ENCODE measurements around the gene MYRF. TPM values are rescaled to one million over a fixed set of nuclear protein-coding genes. Genes with fewer than 3 reads are reported as not detected.

Gene MYRF
- total and polyA plus RNA-seq, 2 of the 13 experiments (the other 11 are each of a cell fraction or from before 2014, with no cell fraction given): 10.2 to 25.9 TPM

DNA sequence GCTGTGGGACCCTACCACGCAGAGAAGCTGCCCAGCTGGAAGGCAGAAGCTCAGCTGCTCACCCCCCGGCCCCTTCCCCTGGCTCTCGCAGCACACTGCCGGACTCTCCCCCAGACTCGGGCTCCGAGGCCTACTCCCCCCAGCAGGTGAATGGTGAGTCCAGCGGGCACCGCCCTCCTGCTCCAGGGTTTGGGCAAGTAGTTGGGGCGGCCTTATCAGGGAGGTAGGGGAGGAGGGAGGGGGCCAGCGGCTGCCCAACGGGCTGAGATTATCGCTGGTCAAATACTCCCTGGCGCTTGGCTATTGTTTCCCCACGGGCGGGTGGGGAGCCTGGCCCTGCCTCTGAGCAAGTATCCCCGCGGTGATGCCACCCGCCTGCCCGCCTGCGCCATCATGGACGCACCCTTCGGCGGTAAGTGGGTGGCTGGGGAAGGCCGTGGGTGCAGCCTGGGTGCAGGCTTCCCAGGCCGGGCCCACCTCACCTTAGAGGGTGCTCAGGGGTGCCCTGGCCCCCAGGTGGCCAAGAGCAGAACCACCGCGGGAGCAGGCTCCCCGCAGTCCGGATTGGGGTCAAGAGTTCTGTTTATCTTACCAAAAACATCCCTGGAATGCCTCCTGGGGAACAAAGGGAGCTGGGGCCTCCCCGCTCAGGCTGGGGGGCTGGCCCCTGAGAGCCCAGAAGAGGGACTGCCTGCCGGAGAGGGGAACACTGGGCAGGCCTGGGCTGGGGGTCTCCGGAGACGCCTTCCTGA lies 16.9 kb downstream of the MYRF start (continued):
- TF ChIP-seq MTF1 (CRISPR knock-in tag; IDR thresholded peaks at IDR 0.05): no peak
- TF ChIP-seq ZNF530 (CRISPR knock-in tag; IDR thresholded peaks at IDR 0.05; ENCODE audit: low read depth): no peak
- peak; percentile 76 for TF ChIP-seq HDAC2 (CRISPR knock-in tag; IDR thresholded peaks at IDR 0.05)
- TF ChIP-seq BRCA1 (CRISPR knock-in tag; IDR thresholded peaks at IDR 0.05): no peak
- TF ChIP-seq NFKBIZ (CRISPR knock-in tag; IDR thresholded peaks at IDR 0.05): no peak
- no peak for TF ChIP-seq ZNF564 (CRISPR knock-in tag; IDR thresholded peaks at IDR 0.05)
- 0 out of 2 replicates have a peak, but pooled peaks have one; percentile 57 for TF ChIP-seq ZNF614 (CRISPR knock-in tag; IDR thresholded peaks at IDR 0.05; ENCODE audit: borderline replicate concordance)
- TF ChIP-seq, protein P1, sequence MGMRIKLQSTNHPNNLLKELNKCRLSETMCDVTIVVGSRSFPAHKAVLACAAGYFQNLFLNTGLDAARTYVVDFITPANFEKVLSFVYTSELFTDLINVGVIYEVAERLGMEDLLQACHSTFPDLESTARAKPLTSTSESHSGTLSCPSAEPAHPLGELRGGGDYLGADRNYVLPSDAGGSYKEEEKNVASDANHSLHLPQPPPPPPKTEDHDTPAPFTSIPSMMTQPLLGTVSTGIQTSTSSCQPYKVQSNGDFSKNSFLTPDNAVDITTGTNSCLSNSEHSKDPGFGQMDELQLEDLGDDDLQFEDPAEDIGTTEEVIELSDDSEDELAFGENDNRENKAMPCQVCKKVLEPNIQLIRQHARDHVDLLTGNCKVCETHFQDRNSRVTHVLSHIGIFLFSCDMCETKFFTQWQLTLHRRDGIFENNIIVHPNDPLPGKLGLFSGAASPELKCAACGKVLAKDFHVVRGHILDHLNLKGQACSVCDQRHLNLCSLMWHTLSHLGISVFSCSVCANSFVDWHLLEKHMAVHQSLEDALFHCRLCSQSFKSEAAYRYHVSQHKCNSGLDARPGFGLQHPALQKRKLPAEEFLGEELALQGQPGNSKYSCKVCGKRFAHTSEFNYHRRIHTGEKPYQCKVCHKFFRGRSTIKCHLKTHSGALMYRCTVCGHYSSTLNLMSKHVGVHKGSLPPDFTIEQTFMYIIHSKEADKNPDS (CRISPR knock-in tag; IDR thresholded peaks at IDR 0.05): 0 out of 2 replicates have a peak, but pooled peaks have one; percentile 56
- TF ChIP-seq, protein P2, sequence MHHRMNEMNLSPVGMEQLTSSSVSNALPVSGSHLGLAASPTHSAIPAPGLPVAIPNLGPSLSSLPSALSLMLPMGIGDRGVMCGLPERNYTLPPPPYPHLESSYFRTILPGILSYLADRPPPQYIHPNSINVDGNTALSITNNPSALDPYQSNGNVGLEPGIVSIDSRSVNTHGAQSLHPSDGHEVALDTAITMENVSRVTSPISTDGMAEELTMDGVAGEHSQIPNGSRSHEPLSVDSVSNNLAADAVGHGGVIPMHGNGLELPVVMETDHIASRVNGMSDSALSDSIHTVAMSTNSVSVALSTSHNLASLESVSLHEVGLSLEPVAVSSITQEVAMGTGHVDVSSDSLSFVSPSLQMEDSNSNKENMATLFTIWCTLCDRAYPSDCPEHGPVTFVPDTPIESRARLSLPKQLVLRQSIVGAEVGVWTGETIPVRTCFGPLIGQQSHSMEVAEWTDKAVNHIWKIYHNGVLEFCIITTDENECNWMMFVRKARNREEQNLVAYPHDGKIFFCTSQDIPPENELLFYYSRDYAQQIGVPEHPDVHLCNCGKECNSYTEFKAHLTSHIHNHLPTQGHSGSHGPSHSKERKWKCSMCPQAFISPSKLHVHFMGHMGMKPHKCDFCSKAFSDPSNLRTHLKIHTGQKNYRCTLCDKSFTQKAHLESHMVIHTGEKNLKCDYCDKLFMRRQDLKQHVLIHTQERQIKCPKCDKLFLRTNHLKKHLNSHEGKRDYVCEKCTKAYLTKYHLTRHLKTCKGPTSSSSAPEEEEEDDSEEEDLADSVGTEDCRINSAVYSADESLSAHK (CRISPR knock-in tag; IDR thresholded peaks at IDR 0.05; ENCODE audit: borderline replicate concordance): no peak
- TF ChIP-seq, protein P3, sequence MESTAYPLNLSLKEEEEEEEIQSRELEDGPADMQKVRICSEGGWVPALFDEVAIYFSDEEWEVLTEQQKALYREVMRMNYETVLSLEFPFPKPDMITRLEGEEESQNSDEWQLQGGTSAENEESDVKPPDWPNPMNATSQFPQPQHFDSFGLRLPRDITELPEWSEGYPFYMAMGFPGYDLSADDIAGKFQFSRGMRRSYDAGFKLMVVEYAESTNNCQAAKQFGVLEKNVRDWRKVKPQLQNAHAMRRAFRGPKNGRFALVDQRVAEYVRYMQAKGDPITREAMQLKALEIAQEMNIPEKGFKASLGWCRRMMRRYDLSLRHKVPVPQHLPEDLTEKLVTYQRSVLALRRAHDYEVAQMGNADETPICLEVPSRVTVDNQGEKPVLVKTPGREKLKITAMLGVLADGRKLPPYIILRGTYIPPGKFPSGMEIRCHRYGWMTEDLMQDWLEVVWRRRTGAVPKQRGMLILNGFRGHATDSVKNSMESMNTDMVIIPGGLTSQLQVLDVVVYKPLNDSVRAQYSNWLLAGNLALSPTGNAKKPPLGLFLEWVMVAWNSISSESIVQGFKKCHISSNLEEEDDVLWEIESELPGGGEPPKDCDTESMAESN (CRISPR knock-in tag; conservative IDR thresholded peaks at IDR 0.05): peak; percentile 59; the same call in 1 of the 2 replicates
- TF ChIP-seq ZSCAN21 (CRISPR knock-in tag; IDR thresholded peaks at IDR 0.05; ENCODE audit: borderline replicate concordance): no peak
- TF ChIP-seq FOXC1 (CRISPR knock-in tag; IDR thresholded peaks at IDR 0.05; ENCODE audit: borderline replicate concordance): 0 out of 2 replicates have a peak, but pooled peaks have one; percentile 41
- TF ChIP-seq, protein P4, sequence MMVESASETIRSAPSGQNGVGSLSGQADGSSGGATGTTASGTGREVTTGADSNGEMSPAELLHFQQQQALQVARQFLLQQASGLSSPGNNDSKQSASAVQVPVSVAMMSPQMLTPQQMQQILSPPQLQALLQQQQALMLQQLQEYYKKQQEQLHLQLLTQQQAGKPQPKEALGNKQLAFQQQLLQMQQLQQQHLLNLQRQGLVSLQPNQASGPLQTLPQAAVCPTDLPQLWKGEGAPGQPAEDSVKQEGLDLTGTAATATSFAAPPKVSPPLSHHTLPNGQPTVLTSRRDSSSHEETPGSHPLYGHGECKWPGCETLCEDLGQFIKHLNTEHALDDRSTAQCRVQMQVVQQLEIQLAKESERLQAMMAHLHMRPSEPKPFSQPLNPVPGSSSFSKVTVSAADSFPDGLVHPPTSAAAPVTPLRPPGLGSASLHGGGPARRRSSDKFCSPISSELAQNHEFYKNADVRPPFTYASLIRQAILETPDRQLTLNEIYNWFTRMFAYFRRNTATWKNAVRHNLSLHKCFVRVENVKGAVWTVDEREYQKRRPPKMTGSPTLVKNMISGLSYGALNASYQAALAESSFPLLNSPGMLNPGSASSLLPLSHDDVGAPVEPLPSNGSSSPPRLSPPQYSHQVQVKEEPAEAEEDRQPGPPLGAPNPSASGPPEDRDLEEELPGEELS (CRISPR knock-in tag; IDR thresholded peaks at IDR 0.05): peak; percentile 70; the same call in 1 of the 2 replicates
- TF ChIP-seq SOX13 (IDR thresholded peaks at IDR 0.05): peak; percentile 70
- peak in 1 of 2 experiments; percentile 94; a peak in 2 of 4 replicates for TF ChIP-seq SOX13 (CRISPR knock-in tag; conservative IDR thresholded peaks at IDR 0.05 in 1 of 2, IDR thresholded peaks at IDR 0.05 in 1 of 2)
- TF ChIP-seq, protein P5, sequence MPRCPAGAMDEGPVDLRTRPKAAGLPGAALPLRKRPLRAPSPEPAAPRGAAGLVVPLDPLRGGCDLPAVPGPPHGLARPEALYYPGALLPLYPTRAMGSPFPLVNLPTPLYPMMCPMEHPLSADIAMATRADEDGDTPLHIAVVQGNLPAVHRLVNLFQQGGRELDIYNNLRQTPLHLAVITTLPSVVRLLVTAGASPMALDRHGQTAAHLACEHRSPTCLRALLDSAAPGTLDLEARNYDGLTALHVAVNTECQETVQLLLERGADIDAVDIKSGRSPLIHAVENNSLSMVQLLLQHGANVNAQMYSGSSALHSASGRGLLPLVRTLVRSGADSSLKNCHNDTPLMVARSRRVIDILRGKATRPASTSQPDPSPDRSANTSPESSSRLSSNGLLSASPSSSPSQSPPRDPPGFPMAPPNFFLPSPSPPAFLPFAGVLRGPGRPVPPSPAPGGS (CRISPR knock-in tag; IDR thresholded peaks at IDR 0.05): peak; percentile 25; the same call in 1 of the 2 replicates
- TF ChIP-seq NFIB (CRISPR knock-in tag; IDR thresholded peaks at IDR 0.05; ENCODE audit: borderline replicate concordance): no peak
- no peak for TF ChIP-seq KLF6 (CRISPR knock-in tag; IDR thresholded peaks at IDR 0.05)

Data from HepG2 (cell line).